GM21447 (cell line): ENCODE data around the gene PSTPIP1.

Experiments used
- ATAC-seq: cut with Tn5 transposase; IDR thresholded peaks from one replicate; pipeline ENCODE4 v1.9.1; 2021; ENCODE audit not compliant: unreplicated experiment

The PSTPIP1 gene

DNA sequence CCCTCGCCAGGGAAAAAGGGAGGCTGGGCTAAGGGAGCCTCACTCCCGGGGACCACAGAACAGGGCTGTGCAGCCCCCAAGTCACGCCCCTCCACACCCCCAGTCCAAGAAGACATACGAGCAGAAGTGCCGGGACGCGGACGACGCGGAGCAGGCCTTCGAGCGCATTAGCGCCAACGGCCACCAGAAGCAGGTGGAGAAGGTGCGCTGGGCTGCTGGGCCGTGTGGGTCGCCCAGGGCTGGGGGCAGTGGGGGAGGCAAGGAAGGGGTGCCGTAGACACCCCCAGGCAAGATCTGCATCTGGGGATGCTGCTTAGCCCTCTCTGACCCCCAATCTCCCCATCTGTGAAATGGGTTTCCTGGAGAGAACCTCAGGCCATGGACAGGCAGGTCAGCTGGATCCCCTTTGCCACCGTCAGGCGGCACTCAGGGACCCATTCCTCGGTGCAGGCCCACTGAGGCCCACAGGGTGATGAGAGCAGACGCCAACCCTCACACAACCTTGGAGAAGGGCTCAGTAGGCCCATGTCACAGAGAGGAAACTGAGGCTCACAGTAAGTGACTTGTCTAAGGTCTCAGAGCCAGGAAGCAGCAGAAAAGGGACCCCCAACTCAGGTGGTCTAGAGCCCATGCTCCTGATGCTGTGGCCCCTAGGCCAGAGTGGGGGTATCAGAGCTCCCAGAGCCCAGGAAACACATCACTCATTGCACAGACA lies 33.7 kb downstream of the PSTPIP1 start:
- ATAC-seq, result no peak

GRCh38 chr15:77029166-77030047 lies 34.5 kb downstream of the PSTPIP1 start:
- no peak for ATAC-seq

- no peak for ATAC-seq
Observed at GRCh38 chr15:77030048-77030927, 35.4 kb downstream of the PSTPIP1 start.

- ATAC-seq, result no peak
Observed at GRCh38 chr15:77030928-77031375, 36.0 kb downstream of the PSTPIP1 start.

GRCh38 chr15:77031376-77032050 lies 36.6 kb downstream of the PSTPIP1 start:
- no peak for ATAC-seq

- no peak for ATAC-seq
Observed at GRCh38 chr15:77032052-77032646, 37.2 kb downstream of the PSTPIP1 start.

DNA sequence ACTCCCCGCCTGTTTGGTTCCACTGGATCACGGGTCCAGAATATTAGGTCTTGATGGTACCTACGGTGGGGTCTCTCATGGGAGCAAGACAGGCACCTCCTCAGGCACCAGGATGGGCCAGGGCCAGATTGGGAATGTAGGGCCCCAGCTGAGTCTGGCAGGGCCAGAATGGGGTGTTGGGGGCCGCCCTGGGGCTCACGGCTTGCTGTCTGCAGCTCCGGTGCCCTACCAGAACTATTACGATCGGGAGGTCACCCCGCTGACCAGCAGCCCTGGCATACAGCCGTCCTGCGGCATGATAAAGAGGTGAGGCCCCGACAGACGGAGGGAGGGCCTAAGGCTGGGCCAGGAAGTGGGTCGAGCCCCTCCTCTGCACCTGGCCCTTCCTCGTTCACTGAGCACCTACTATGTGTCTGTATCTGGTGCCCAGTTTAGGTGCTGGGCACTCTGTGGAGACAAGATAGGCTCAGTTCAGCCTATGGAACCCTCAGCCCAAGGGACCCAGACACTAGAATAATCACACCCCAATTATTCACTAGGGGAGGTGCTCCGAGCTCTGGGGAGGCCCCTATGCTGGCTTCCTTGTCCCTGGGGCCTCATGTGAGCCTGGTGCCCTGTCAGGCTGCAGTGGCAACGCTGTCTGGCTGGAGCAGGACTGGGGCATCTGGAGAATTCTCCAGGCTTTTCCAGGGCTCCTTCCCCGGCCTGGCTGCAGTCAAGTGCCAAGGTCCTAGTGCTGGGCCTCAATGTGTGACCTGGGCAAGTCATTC lies 37.9 kb downstream of the PSTPIP1 start:
- ATAC-seq, result no peak

- no peak for ATAC-seq
Observed at GRCh38 chr15:77033417-77033728, 38.4 kb downstream of the PSTPIP1 start.

DNA sequence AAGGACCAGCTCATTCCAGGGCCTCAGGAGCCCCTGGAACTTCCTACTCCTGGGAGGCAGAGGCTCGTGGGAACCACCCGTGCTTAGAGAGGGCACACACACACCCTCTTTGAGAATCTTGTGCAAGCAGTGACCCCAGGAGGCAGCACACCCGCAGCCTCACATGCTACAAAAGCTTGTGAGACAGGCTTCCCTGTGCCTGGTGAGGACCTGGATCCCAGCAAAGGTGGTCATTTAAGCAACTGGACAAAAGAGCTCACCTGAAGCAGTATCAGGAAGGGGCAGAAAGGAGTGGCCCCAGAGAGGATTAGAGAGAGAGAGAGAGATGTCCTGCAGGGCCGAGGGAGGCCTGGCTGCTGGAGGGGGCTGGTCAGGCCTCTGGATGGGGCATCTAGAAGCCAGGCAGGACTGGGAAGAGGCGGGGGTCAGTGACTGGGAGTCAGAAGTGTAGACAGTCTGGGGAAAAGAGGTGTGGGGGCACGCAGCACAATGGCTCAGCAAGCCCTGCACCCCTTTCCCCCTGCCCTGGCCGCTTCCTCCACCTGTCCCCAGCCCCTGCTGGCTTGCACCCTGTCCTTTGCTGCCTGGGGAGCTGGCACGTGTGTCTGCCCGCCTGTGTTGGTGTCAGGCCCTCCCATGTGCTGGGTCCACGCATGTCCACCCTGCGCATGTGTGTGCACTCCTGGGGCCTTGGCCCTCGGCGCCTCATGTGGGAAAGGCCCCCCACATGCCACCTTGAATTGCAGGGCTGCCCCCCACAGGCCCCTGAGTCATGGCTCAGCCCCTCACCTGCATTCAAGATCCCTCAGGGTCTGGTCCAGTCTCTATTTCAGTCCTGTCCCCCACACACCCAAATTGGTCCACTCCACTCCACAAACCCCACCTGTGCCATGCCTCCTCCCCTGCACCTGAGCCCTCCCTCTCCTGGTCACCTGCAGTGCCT lies 39.1 kb downstream of the PSTPIP1 start:
- ATAC-seq, result no peak

DNA sequence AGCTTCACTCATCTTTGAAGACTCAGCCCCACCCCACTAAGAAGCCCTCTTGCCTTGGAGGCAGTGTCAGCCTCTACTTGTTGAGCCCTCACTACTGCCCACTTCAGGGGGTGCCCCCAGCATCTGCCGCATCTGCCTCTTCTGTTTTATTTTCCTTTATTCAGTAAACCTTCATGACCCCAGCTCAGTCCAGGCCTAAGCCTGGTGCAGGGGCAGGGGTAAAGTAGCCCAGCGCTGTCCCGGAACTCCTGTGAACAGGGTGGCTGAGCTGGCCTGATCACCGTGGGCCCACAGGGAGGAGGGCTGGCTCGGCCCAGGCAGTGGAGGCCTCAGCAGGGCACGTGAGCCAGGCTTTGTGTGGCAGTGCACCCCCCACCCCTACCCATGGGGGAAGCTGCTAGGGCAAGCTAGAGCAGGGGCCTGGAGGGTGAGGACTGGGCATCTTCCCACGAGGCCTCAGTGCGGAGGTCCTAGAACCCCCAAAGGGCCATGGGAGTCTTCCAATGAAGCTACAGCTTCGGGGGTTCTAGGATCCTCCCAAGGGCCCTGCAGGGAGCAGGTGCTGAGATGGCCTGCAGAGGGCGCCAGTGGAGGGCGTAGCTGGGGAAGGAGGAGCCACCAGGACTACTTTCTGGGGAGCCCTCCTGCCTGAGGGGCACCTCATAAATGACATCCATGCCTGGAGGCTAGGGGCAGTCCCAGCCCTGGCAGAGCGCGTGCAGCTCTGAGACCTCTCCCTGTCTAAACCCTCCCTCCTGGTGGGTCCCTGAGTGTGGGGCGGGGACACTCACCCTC lies 40.0 kb downstream of the PSTPIP1 start:
- ATAC-seq, result no peak

DNA sequence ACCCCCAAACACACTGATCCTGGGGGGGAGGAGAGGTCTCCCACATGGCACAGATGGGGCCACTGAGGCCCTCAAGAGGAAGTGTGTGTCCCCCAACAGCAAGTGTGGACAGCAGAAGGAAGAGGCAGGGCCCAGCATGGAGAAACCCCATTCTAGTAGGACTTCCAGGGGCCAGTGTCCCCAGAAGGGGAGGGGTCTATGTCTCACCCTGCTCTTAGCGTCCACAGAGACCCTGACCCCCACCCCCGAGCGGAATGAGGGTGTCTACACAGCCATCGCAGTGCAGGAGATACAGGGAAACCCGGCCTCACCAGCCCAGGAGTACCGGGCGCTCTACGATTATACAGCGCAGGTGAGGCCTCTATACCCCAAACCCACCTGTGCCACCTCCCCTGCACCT lies 40.7 kb downstream of the PSTPIP1 start:
- ATAC-seq, result no peak

GRCh38 chr15:77035999-77036471 lies 41.1 kb downstream of the PSTPIP1 start:
- ATAC-seq, result no peak

- no peak for ATAC-seq
Observed at GRCh38 chr15:77036537-77037387, 41.8 kb downstream of the PSTPIP1 start.

- ATAC-seq, result no peak
Observed at GRCh38 chr15:77037388-77038209, 42.7 kb downstream of the PSTPIP1 start.

GRCh38 chr15:77038312-77039216 lies 43.6 kb downstream of the PSTPIP1 start:
- no peak for ATAC-seq
